ENCODE results near the gene KLHL28.

GRCh38 chr14:44990533-44990932 is 28.8 kb upstream of the KLHL28 start:
- TF ChIP-seq POLR2A (IDR thresholded peaks at IDR 0.05) (no peak), CTCF (IDR thresholded peaks at IDR 0.05) (no peak)
